Measurements from ENCODE around the gene MICAL3. TPM values are rescaled to one million over a fixed set of nuclear protein-coding genes. Genes with fewer than 3 reads are reported as not detected.

The MICAL3 gene
- total RNA-seq, 1 experiment from 2014 or later = 47.1 TPM

- Histone ChIP-seq H3K4me3 (ENCODE audit: low read depth in 2 of 2, low read length in 2 of 2) (no peak overlapping the region), H3K27me3 (ENCODE audit: control insufficient read depth, insufficient read depth, low read length) (no peaks in the 10 kb centered on the region), H3K4me1 (ENCODE audit: control insufficient read depth, insufficient read depth, low read length) (no peaks in the 10 kb centered on the region), H3K27ac (ENCODE audit: low read length) (no peak overlapping the region), H3K36me3 (ENCODE audit: control insufficient read depth, insufficient read depth, low read length) (no peaks in the 10 kb centered on the region), H3K9me3 (ENCODE audit: control insufficient read depth, insufficient read depth, low read depth, low read length) (no peaks in the 10 kb centered on the region)
- in situ Hi-C loops (cut with HindIII; ENCODE audit: low pct_unique_long_range_greater_than_20kb, low sequenced_read_pairs) (no loop called here), intact Hi-C loops (cut with micrococcal nuclease; ENCODE audit: unreplicated experiment) (no loop called here)
- CTCF ChIA-PET = no interaction called here
- no peak for TF ChIP-seq SIN3A (IDR thresholded peaks at IDR 0.05; ENCODE audit: borderline replicate concordance, insufficient read depth, low read depth, low read length)
- no peak for TF ChIP-seq CTCF (IDR thresholded peaks at IDR 0.05)
- no peak for TF ChIP-seq TCF7L2 (IDR thresholded peaks at IDR 0.05; ENCODE audit: low read depth, low read length)
- TF ChIP-seq REST (IDR thresholded peaks at IDR 0.05; ENCODE audit: insufficient read depth in 1 of 2, low read depth in 2 of 2, low read length in 1 of 2) = no peak
- no peak for TF ChIP-seq POLR2AphosphoS5 (IDR thresholded peaks at IDR 0.05; ENCODE audit: low read depth, low read length)
- DNase-seq (ENCODE audit: low read depth, low spot score) (no peak), ATAC-seq (0 out of 2 replicates have a peak, but pooled peaks have one; percentile 53)
- POLR2A ChIA-PET = no interaction called here
- BruUV-seq (replicated peaks) = no TSS peak
Measured at GRCh38 chr22:17820879-17821439, 203.4 kb downstream of the MICAL3 start.

- no peak for TF ChIP-seq SIN3A (IDR thresholded peaks at IDR 0.05; ENCODE audit: borderline replicate concordance, insufficient read depth, low read depth, low read length)
- TF ChIP-seq POLR2AphosphoS5 (IDR thresholded peaks at IDR 0.05; ENCODE audit: low read depth, low read length) = no peak
- no peak for TF ChIP-seq CTCF (IDR thresholded peaks at IDR 0.05)
- TF ChIP-seq REST (IDR thresholded peaks at IDR 0.05; ENCODE audit: insufficient read depth in 1 of 2, low read depth in 2 of 2, low read length in 1 of 2) = no peak
- no peak for TF ChIP-seq TCF7L2 (IDR thresholded peaks at IDR 0.05; ENCODE audit: low read depth, low read length)
- no peak overlapping the region for H3K4me3 ChIP-seq (ENCODE audit: low read depth in 2 of 2, low read length in 2 of 2)
- ChIA-PET CTCF (no interaction called here), POLR2A (no interaction called here)
- no peaks in the 10 kb centered on the region for H3K27me3 ChIP-seq (ENCODE audit: control insufficient read depth, insufficient read depth, low read length)
- intact Hi-C loops (cut with micrococcal nuclease; ENCODE audit: unreplicated experiment) = no loop called here
- in situ Hi-C loops (cut with HindIII; ENCODE audit: low pct_unique_long_range_greater_than_20kb, low sequenced_read_pairs) = no loop called here
- H3K27ac ChIP-seq (ENCODE audit: low read length) = no peak overlapping the region
- no TSS peak for BruUV-seq (replicated peaks)
- H3K4me1 ChIP-seq (ENCODE audit: control insufficient read depth, insufficient read depth, low read length) = no peaks in the 10 kb centered on the region
- no peaks in the 10 kb centered on the region for H3K36me3 ChIP-seq (ENCODE audit: control insufficient read depth, insufficient read depth, low read length)
- H3K9me3 ChIP-seq (ENCODE audit: control insufficient read depth, insufficient read depth, low read depth, low read length) = no peaks in the 10 kb centered on the region
- ATAC-seq (no peak), DNase-seq (ENCODE audit: low read depth, low spot score) (no peak)
Measured at GRCh38 chr22:17818649-17819048, 205.7 kb downstream of the MICAL3 start.

All from Panc1 (cell line).